Activated CD4-positive, alpha-beta T cell treated with anti-CD3 and anti-CD28 coated beads, Interleukin-2, amount 50 U/mL, for 24 hours (primary cell): ENCODE measurements around the gene IFIT1B.
"Not testable (repeated sequence)": the region's sequence is repeated elsewhere in the genome, so short reads cannot be mapped to it uniquely, and the experiment has no call there.

Experiments
- DNase-seq, 2 donors: peaks; one replicate each; pipeline ENCODE4 v3.0.0-alpha.2; 2020; ENCODE audit warnings: low read depth in 1 of 2, low spot score in 1 of 2

Gene IFIT1B

DNA sequence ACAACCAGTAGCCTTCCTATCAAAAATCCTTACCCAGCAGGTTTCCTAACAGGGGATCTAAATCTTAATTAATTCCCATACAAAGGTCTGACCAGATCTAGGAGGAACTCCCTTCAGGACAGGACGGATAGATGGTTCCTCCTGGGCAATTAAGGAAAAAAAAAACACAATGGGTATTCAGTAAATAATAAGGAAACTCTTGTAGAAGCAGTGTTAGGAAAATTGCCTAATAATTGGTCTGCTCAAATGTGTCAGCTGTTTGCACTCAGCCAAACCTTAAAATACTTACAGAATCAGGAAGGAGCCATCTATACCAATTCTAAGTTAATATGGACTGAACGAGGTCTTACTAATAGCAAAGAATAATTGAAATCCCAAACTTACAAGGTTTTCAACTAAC, 33.3 kb downstream of the IFIT1B start:
- not testable (repeated sequence) for DNase-seq

DNA sequence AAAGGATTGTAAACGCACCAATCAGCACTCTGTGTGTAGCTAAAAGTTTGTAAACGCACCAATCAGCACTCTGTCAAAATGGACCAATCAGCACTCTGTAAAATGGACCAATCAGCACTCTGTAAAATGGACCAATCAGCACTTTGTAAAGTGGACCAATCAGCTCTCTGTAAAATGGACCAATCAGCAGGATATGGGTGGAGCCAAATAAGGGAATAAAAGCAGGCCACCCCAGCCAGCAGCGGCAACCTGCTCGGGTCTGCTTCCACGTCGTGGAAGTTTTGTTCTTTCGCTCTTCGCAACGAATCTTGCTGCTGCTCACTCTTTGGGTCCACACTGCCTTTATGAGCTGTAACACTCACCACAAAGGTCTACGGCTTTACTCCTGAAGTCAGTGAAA, 34.4 kb downstream of the IFIT1B start:
- DNase-seq = not testable (repeated sequence)

DNA sequence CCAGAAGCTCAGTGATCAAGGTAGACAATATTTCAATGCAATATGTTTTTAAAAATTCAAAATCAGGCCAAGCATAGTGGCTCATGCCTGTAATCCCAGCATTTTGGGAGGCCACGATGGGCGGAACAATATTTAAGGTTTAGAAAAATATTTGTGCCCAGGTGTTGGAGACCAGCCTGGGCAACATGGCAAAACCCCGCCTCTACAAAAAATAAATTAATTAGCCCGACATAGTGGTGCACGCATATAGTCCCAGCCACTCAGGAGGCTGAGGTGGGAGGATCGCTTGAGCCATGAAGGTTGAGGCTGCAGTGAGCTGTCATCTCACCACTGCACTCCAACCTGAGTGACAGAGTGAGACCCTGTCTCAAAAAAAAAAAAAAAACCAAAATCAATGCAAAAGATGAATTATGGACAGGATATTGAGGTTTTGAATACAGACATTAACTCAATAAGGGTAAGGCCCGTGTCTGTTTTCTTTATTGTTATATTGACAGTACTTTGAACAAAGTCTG, 35.6 kb downstream of the IFIT1B start:
- DNase-seq = no peak

DNA sequence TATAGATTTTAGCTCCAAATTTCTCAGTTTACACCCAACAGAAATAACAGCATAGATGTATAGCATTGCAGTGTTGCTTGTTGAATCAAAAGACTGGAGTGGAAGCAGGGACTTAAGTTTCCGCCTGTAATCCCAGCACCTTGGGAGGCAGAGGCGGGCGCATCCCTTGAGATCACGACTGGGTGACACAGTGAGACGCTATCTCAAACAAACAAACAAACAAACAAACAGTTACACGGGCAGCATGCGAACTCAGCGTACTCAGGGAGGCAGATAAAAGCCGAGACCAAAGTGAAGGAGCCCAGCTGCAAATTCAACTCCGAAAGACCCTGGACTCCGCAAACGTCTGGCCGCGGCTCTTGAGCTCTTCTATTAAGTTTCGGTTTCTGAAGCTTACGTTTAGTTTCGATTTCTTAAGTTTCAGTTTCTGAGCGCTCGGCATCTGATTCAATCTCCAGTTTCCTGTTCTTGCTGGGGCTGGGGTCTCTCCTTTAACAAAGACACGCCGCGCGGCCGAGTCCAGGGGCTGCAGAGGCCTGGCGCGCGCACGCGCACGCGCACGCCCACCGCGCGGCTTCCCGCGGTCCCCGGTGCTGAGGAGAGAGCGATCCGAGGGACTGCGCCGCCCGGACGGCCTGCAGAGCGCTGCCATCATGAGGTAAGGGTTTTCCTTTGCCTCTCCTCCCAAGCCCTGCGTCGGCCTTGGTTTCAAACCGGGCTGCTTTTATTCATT, 36.5 kb downstream of the IFIT1B start, which contains the start of gene IFIT5:
Gene IFIT5, plus strand, starts transcription at position 423 of the 733 bp plus-strand sequence. Its CDS starts 231 bp downstream, at position 654.
- DNase-seq = peak; percentile 39 to 49

DNA sequence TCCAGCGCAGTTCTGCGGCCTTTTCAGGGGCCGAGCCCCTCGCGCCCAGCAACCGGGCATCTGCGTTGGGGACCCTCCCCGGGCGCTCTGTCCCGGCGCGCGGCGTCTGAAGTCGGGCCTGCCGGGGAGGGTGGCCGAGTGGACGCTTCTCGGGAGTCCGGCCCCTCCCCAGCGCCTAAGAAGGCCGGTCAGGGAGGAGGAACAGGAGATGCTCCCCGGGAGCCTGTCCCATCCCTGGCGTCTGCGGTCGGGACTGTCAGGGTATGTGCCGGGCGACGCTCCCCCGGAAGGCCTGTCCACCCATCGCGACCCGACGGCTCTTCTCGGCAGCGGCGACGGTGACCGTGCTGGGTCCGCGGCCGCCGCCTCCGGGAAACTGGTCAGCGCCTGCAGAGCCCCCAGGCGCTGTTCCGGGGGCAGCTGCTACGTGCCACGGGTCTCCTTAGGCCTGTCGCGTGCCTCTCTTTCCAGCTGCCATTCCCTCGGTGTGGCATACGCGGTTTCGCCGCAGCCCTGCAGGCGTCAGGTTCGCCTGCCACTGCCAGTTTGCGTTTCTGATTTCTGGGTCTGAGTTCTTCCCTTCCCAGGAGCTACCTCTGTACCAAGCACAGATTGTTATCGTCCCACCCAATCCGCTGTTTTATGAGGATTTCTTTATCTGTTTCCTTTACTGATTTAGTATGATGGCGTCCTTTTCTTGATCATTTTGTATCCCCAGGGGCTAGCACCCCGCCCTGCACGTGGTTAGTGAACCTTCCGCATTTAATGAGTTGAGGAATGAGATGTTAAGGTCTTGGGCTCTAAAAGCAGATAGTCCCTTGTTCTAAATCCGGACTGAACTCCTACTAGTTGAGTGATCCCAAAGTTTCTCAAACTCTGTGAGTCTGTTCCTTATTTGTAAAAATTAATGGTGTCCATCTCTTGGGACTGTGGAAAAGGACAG, 37.3 kb downstream of the IFIT1B start:
- DNase-seq = peak in 1 of 2 donors; percentile 17

DNA sequence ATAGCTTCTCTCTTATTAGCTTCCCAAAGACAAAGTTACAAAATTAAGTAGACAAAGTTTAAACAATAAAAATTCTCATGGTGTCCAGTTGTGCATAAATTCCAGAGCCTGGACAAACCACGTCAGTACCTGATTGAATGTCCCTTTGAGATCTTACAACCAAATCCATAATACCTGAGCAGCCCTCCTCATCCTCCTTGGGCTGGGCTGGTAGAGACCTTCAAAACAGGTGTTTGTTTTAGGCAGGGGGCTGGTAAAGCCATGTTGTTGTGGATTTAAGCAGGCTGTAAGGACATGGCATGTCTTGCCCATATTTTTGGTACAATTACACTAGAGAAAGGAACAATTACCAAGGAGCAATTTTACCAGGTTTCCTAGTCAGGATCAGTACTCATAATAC, 38.6 kb downstream of the IFIT1B start:
- DNase-seq = no peak

DNA sequence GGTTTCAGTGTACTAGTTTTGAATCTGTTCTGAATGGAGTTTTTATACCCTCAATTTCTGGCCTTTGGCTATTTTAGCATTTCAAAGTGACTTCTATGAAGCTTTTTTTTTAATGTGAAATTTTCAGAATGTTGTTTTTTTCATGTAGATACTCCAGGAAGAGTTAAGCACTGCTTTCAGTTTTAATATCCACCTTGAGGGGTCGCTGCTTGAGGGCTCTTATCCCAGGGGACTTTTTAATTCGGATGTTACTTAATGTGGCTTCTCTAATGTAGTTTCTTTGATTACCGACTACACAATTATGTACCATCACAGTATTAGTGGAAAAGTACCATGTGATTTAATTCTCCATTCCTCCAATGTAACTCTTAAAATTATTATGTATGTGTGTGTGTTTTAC, 41.7 kb downstream of the IFIT1B start:
- DNase-seq = no peak

DNA sequence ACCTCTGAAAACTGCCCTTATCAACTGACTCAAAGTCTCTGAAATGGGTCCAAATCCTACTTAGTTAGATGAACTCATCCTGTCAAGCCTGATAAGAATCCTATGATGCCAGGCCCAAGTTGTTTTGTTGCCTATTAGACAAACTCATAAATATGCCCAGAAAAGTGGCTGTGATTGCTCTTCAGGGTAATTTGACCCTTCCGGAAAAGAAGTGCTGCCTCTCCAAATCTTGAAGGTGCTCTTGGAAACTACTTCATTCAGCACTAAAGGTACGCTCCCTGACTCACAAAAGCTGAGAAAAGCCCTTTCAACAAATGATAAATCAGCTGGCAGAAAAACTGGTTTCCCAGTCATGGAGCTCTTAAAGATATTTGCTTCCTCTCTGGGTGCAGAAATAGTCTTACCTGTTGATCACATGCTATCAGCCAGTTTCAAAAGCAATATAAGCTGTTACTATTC, 43.2 kb downstream of the IFIT1B start:
- DNase-seq = no peak

DNA sequence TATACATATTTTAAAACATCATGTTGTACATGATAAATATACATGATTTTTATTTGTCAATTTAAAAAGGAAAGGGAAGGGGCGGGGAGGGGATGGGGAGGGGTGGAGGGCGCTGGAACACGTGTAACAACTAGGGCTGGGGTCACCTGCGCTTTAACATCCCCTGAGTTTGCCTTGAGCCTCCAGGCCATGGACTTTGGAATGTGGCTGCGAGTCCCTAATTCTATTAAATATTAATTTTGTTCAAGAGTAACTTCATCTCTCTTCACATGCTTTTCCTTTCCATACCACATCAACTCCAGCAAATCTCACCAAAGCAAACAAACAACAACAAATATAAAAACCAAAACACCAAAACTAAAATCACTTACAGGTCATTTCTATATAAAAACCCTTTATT, 47.1 kb downstream of the IFIT1B start:
- no peak for DNase-seq

DNA sequence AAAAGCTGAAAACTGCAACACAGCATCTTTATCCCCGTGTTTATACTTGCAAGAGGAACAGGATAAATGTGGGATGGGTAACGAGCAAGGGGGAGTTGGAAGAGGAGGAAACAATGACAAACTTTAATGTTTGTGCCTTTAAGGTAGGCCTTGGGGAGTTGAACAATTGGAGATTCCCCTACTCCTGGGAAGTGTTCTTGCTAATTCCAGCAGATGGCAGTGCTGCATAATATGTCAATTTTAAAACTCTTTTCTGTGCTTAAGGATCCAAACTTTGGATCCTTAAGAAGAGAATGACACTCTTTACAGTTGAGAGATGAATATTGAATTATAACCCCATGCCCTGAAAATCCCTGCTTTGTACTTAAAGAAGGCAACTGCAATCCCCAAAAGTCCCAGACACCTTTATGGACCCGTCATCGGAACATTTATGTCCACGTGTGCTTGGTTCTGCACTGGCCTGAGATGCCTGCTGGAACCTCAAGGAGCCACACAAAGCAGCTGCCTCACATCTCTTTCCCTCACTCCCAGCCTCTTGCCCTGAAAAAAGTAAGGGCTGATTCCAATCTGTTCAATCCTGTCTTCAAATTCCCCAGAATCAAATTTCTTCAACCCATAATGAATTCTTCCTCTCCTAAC, 48.5 kb downstream of the IFIT1B start:
- no peak for DNase-seq

DNA sequence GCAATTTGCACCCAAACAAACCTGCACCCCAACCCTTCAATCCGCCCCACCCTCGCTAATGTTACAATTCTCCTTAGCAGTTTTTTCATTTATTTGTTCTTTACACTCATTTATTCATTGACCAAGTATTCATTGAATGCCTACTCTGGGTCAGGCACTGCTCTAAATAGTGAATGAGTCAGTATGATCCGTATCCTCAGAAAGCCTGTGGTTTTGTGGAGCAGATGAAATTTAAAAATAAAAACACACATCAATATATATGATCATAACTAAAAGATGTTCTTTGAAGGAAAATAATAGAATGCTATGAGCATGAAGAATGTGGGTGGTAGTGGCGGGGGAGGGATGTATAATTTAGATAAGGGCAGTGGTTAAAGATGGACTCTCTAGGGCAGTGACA, 49.8 kb downstream of the IFIT1B start:
- DNase-seq = no peak

DNA sequence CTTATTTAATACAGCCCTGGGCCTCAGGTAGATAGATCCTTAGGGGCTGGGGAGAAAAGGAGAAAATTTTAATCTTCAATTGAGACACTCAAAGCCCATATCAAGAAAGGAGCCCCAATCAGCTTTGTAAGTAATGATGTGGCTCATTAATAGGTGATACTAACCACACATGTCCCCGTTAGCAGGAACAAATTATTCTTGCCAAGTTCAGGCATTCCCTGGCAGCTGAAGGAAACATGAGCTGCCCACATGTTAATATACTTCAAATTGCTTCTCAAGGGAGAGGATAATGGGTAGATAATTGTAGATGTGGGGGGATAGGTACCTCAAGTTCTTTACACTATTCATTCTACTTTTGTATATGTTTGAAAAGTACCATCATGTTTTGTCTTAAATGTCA, 51.0 kb downstream of the IFIT1B start:
- DNase-seq = no peak

DNA sequence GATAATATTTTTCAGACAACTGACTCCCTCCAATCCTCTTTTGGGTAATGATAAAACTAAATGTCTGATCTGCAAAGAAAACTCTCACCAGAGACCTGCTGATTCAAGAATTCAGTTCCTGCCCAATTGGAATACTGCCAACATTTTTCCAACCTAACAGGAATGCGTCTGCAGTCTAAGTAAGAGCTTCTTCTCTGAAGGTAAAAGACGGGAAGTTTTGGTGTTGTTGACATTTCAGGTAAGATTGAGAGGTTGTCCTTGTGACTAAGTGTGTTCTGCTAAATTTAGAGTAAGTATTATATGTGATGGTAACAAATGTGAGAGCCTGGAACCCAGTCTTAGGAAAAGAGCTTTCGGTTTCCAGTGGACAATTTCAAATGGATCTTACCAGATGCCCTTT, 54.1 kb downstream of the IFIT1B start:
- no peak for DNase-seq
